Nephron progenitor cell (in vitro differentiated cells): Measurements from ENCODE around the gene MBNL3.
"Not testable (repeated sequence)": the region's sequence is repeated elsewhere in the genome, so short reads cannot be mapped to it uniquely, and the experiment has no call there.

ENCODE experiments used
- DNase-seq: peaks from one replicate; pipeline ENCODE4 v3.0.0; 2021
- H3K27ac Mint-ChIP-seq: 2 replicates; pipeline ENCODE4 v1.8.0; 2021; ENCODE audit warnings: mild to moderate bottlenecking, moderate library complexity, mixed read lengths
- H3K27me3 Mint-ChIP-seq: 2 replicates; pipeline ENCODE4 v1.8.0; 2021; ENCODE audit warnings: mild to moderate bottlenecking, low read depth, mixed read lengths; ENCODE audit not compliant: poor library complexity
- H3K36me3 Mint-ChIP-seq: 2 replicates; pipeline ENCODE4 v1.8.0; 2021; ENCODE audit warnings: low read depth, mixed read lengths
- H3K4me1 Mint-ChIP-seq: 2 replicates; pipeline ENCODE4 v1.8.0; 2021; ENCODE audit warnings: mixed read lengths
- H3K4me3 Mint-ChIP-seq: 2 replicates; pipeline ENCODE4 v1.8.0; 2021; ENCODE audit warnings: mild to moderate bottlenecking, moderate library complexity, mixed read lengths
- H3K9me3 Mint-ChIP-seq: 2 replicates; pipeline ENCODE4 v1.8.0; 2021; ENCODE audit warnings: mild to moderate bottlenecking, moderate library complexity, mixed read lengths
- TF ChIP-seq, protein P1 (sequence below): fragments of 200-600 bp; sonication (generic); IDR thresholded peaks from 2 replicates; pipeline ENCODE4 v1.5.0; 2021; ENCODE audit warnings: antibody characterized with exemption

The MBNL3 gene

DNA sequence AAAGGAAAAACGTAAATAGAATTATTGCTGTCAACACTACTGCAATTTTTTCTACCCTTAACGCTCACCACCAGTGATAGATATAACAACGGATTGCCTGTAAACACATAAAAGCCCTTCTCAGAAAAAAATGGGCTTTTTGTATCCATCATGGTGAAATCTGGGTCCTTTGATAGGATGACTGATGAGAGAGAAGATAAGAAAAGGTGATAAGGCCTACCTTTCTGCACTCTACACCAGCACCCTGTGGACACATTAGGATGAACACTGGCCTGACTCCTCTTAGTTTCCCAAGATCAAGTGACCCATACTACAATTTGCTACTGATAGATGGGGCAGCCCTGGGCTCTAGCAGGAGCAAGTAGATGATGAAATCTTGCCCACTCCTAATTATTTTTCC lies 157.3 kb downstream of the MBNL3 start:
- Mint-ChIP-seq H3K27ac (no peak overlapping the region), H3K9me3 (peaks cover 11% of the 10 kb centered on the region), H3K27me3 (no peaks in the 10 kb centered on the region), H3K36me3 (no peaks in the 10 kb centered on the region), H3K4me1 (no peaks in the 10 kb centered on the region), H3K4me3 (no peak overlapping the region)
- TF ChIP-seq, protein P1, sequence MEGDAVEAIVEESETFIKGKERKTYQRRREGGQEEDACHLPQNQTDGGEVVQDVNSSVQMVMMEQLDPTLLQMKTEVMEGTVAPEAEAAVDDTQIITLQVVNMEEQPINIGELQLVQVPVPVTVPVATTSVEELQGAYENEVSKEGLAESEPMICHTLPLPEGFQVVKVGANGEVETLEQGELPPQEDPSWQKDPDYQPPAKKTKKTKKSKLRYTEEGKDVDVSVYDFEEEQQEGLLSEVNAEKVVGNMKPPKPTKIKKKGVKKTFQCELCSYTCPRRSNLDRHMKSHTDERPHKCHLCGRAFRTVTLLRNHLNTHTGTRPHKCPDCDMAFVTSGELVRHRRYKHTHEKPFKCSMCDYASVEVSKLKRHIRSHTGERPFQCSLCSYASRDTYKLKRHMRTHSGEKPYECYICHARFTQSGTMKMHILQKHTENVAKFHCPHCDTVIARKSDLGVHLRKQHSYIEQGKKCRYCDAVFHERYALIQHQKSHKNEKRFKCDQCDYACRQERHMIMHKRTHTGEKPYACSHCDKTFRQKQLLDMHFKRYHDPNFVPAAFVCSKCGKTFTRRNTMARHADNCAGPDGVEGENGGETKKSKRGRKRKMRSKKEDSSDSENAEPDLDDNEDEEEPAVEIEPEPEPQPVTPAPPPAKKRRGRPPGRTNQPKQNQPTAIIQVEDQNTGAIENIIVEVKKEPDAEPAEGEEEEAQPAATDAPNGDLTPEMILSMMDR: no peak
- no peak for DNase-seq

DNA sequence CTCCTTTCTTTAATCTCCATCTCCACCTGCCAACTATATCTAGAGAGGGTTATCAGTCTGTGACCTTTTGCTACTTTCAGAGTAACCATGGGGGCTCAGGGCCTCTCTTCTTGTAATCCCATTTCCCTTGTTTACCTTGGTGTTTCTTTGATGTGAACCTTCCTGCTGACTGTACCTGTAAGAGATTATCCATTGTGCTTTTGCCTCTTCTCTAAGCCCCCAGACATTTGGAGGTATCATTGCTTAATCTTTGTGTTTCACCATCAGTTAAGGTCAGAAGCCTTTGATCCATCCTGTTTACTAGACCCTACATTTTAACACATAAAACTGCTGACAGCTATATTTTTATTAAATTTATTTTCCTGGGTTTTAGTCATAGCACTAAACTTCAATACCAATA lies 157.8 kb downstream of the MBNL3 start:
- DNase-seq: no peak
- H3K4me1 Mint-ChIP-seq: no peaks in the 10 kb centered on the region
- H3K4me3 Mint-ChIP-seq: no peak overlapping the region
- H3K36me3 Mint-ChIP-seq: no peaks in the 10 kb centered on the region
- peaks cover 17% of the 10 kb centered on the region for H3K9me3 Mint-ChIP-seq
- TF ChIP-seq, protein P1: no peak
- no peaks in the 10 kb centered on the region for H3K27me3 Mint-ChIP-seq
- no peak overlapping the region for H3K27ac Mint-ChIP-seq

DNA sequence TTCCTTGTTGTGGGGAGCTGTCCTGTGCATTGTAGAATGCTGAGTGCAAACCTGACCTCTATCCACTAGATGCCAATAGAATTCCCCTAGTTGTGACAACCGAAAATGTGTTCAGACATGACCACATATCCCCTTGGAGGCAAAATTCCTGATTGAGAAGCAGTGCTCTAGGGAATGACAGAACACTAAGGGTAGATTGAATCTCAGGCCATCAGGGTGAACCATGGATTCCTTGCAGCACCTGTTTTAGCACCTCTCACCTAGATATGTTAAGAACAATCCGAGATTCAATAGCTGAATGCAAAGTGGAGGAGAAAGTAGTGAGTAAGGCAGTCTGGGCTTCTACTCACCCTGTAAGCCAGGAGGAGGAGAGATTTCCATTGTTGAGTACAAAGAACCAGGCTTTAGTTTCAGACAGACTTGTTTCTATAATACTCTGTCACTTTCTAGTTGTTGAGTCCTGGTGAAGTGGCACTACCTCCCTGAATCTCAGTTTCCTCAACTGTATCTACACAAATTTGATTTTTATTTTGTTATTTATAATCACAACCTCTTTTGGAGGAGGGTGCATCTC lies 158.6 kb downstream of the MBNL3 start:
- peaks cover 24% of the 10 kb centered on the region for H3K9me3 Mint-ChIP-seq
- no peaks in the 10 kb centered on the region for H3K4me1 Mint-ChIP-seq
- H3K36me3 Mint-ChIP-seq: no peaks in the 10 kb centered on the region
- TF ChIP-seq, protein P1: no peak
- DNase-seq: no peak
- H3K27me3 Mint-ChIP-seq: no peaks in the 10 kb centered on the region
- no peak overlapping the region for H3K4me3 Mint-ChIP-seq
- no peak overlapping the region for H3K27ac Mint-ChIP-seq

DNA sequence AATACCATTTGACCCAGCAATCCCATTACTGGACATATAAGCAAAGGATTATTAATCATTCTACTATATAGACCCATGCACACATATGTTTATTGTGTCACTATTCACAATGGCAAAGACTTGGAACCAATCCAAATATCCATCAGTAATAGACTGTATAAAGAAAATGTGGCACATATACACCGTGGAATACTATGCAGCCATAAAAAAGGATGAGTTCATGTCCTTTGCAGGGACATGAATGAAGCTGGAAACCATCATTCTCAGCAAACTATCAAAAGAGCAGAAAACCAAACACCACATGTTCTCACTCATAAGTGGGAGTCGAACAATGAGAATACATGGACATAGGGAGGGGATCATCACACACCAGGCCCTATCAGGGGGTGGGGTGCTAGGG lies 161.9 kb downstream of the MBNL3 start:
- not testable (repeated sequence) for H3K27ac Mint-ChIP-seq, H3K4me3 Mint-ChIP-seq, H3K27me3 Mint-ChIP-seq, H3K36me3 Mint-ChIP-seq, DNase-seq, H3K4me1 Mint-ChIP-seq
- peaks cover 36% of the 10 kb centered on the region for H3K9me3 Mint-ChIP-seq
